COLO829 (cell line): ENCODE data around the gene FAM228A.
A peak's percentile ranks its signal among the peaks of the same experiment; 100 is the strongest.

ENCODE experiments used
- DNase-seq: peaks from one replicate; pipeline ENCODE4 v3.0.0; 2012; ENCODE audit warnings: low spot score

The FAM228A gene

DNA sequence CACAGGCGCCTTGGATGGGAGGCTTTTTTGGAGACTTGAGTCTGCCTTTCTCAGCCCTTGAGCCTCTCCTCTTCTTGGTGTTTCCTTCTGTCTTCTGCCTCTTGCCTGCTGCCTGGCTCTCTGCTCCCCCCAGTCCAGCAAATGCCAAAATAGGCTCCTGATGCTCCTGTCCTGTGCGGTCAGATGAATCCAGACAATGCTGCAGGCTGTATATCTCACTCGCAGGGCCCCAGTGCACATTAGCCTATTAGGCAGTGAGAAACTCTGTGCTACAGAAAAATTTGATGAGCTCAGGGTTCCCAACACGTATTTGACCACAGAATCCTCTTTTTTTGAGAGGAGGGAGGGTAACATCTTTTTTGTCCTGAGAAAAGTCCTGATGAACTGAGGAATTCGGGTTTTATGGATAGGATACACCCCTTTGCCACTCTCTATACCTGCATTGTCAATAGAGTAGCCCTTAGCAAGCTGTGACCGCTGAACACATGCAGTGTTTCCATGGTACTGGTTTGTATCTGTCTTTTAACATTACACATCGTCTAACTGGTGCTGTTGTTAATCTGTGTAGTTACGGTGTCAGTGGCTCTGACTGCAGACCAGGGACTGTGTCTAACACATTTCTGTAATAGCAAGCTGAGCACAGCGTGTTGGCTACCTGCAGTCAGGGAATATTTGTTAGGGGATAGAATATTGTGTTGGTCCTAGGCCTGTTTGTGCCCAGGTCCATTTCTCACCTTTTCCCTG lies 50.8 kb downstream of the FAM228A start:
- DNase-seq = no peak

GRCh38 chr2:24228470-24228869 lies 53.6 kb downstream of the FAM228A start:
- no peak for DNase-seq

DNA sequence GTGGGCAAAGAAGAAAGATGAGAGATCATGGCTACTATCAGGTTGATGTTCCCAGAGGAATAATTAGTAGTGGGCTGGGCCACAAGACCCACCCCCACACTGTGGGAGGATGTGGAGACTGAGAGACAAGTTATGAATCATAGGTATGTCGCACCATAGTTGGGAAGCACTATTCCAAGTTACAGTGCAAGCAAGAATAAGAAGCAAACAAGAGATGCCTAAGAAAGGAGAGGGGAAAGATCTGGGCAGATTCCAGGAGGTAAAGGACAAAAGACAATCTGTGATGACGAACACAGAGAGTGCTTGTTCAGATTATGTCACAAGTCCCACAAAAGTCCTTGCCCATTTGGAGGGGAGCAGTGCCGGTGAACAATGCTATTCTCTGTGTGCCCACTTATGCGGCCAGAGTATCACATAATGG lies 56.6 kb downstream of the FAM228A start:
- peak; percentile 95 for DNase-seq

- no peak for DNase-seq
Observed at GRCh38 chr2:24233321-24233720, 58.5 kb downstream of the FAM228A start.

- no peak for DNase-seq
Observed at GRCh38 chr2:24237313-24237712, 62.5 kb downstream of the FAM228A start.

- no peak for DNase-seq
Observed at GRCh38 chr2:24238158-24238557, 63.3 kb downstream of the FAM228A start.

DNA sequence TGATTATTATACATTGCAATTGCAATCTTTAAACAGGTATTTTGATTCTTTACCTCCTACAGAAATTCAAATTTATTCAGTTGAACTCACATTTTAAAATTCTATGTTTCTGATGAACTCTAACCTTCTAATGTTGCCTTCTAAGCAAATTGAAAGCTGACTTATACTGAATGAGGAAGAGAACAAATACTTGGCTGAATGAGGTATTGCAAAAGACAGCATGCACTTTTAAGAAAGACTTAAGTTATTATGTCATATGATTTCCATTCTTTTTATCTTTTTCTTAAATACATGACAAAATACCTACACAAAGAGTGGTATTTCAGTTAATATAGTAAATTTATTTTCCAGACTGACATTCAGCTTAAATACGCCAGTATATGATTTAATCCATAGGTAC lies 64.7 kb downstream of the FAM228A start:
- no peak for DNase-seq
